Upper lobe of left lung (tissue), 4 donors: ENCODE results near the gene TNFSF12.

ENCODE experiments used
- EP300 ChIP-seq, 4 donors: sonication (generic); formaldehyde crosslinking; IDR thresholded peaks; one replicate each; pipeline ENCODE4 v1.5.1; 2017; ENCODE audit warnings: antibody characterized with exemption in 4 of 4, control low read depth in 2 of 4
- POLR2A ChIP-seq, 4 donors: fragments of 450-650 bp; IDR thresholded peaks; one replicate each; pipeline ENCODE4 v1.5.1; 2016 to 2017; ENCODE audit warnings: antibody characterized with exemption in 4 of 4, mild to moderate bottlenecking in 2 of 4
- POLR2AphosphoS5 ChIP-seq, 2 donors: sonication (generic); formaldehyde crosslinking; IDR thresholded peaks; one replicate each; pipeline ENCODE4 v1.5.1; 2017; ENCODE audit warnings: antibody characterized with exemption in 2 of 2
- TF ChIP-seq, protein P1 (sequence below), 6 experiments: fragments of 450-650 bp in 4 of 6; fragments of 200-600 bp in 2 of 6; sonication (generic) in 2 of 6; IDR thresholded peaks; one replicate each; pipeline ENCODE4 v1.5.1; 2016 to 2019; ENCODE audit warnings: antibody characterized with exemption in 6 of 6

DNA sequence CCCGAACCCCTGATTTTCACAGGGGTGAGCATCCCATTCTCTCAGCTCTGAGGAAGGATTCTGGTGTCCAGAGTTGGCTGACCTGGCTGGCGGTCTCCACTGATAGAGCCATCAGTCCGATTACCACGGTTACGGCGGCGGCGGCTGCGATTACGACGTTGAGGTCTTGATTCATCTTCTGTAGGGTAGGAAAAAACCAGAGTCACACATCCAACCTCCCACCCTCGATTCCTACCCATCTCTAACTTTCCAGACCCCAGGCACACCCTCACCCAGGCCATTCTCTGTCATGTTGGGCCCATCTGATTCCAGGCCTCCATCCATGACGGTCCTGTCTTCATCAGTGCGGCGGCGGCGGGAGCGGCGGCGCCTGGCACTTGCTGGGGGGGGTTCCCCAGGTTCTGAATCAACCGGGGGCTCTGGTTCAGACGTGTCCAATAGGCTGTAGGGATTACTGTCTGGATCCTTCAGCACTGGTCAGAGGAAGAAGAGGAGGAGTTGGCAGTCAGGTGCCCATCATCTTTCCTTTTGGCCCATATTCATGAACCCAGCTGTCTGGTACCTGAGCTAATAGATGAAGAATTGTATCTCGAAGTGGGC, 43.7 kb downstream of the TNFSF12 start:
- TF ChIP-seq POLR2A (IDR thresholded peaks at IDR 0.05) (no peak), POLR2AphosphoS5 (IDR thresholded peaks at IDR 0.05) (no peak), EP300 (IDR thresholded peaks at IDR 0.05) (no peak)
- TF ChIP-seq, protein P1, sequence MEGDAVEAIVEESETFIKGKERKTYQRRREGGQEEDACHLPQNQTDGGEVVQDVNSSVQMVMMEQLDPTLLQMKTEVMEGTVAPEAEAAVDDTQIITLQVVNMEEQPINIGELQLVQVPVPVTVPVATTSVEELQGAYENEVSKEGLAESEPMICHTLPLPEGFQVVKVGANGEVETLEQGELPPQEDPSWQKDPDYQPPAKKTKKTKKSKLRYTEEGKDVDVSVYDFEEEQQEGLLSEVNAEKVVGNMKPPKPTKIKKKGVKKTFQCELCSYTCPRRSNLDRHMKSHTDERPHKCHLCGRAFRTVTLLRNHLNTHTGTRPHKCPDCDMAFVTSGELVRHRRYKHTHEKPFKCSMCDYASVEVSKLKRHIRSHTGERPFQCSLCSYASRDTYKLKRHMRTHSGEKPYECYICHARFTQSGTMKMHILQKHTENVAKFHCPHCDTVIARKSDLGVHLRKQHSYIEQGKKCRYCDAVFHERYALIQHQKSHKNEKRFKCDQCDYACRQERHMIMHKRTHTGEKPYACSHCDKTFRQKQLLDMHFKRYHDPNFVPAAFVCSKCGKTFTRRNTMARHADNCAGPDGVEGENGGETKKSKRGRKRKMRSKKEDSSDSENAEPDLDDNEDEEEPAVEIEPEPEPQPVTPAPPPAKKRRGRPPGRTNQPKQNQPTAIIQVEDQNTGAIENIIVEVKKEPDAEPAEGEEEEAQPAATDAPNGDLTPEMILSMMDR (IDR thresholded peaks at IDR 0.05) = no peak
